Activated T-cell treated with anti-CD3 and anti-CD28 coated beads for 48 hours (primary cell): ENCODE measurements around the gene TNS3.

Source experiments
- DNase-seq: peaks from one replicate; pipeline ENCODE4 v3.0.0-alpha.2; 2020; ENCODE audit warnings: low read depth

Gene TNS3

GRCh38 chr7:47540053-47540386 lies 41.9 kb downstream of the TNS3 start:
- no peak for DNase-seq

GRCh38 chr7:47539398-47540052 lies 42.4 kb downstream of the TNS3 start:
- no peak for DNase-seq

GRCh38 chr7:47538846-47539311 lies 43.0 kb downstream of the TNS3 start:
- no peak for DNase-seq

GRCh38 chr7:47537716-47538675 lies 43.9 kb downstream of the TNS3 start:
- no peak for DNase-seq

GRCh38 chr7:47536661-47537611 lies 45.0 kb downstream of the TNS3 start:
- no peak for DNase-seq

GRCh38 chr7:47535704-47536628 lies 45.9 kb downstream of the TNS3 start:
- no peak for DNase-seq

- no peak for DNase-seq
Measured at GRCh38 chr7:47535035-47535703, 46.7 kb downstream of the TNS3 start.

- no peak for DNase-seq
Measured at GRCh38 chr7:47534322-47535034, 47.4 kb downstream of the TNS3 start.

GRCh38 chr7:47531584-47532492 lies 50.1 kb downstream of the TNS3 start:
- DNase-seq = no peak

- no peak for DNase-seq
Measured at GRCh38 chr7:47529826-47530555, 51.9 kb downstream of the TNS3 start.

GRCh38 chr7:47529405-47529804 lies 52.5 kb downstream of the TNS3 start:
- no peak for DNase-seq

- no peak for DNase-seq
Measured at GRCh38 chr7:47528471-47528870, 53.4 kb downstream of the TNS3 start.

- DNase-seq = no peak
Measured at GRCh38 chr7:47526466-47526865, 55.4 kb downstream of the TNS3 start.

- DNase-seq = no peak
Measured at GRCh38 chr7:47525066-47525623, 56.8 kb downstream of the TNS3 start.

GRCh38 chr7:47523401-47523800 lies 58.5 kb downstream of the TNS3 start:
- no peak for DNase-seq

- DNase-seq = no peak
Measured at GRCh38 chr7:47521816-47522561, 59.9 kb downstream of the TNS3 start.
